HEK293 (cell line): Measurements from ENCODE around the gene HTT.

Experiments
- CTCF ChIA-PET: fragments of 350-600 bp; formaldehyde crosslinking; extraction: SDS; loops from one replicate; lab custom pipeline; 2021; ENCODE audit warnings: antibody characterized with exemption; lab: Yijun Ruan, JAX
- POLR2A ChIA-PET: fragments of 300-600 bp; formaldehyde crosslinking; extraction: SDS; loops from one replicate; lab custom pipeline; 2020; ENCODE audit warnings: antibody characterized with exemption, inconsistent platforms; lab: Yijun Ruan, JAX
- H3K27ac ChIP-seq: fragments of 200-500 bp; sonication (Bioruptor generic); 2 replicates; pipeline ENCODE4 v1.5.1; 2014; ENCODE audit warnings: low read depth, low read length, control low read depth, inconsistent platforms; ENCODE audit errors: extremely low read depth
- H3K36me3 ChIP-seq, 2 experiments: fragments of 200-500 bp in 1 of 2; sonication (Bioruptor generic) in 1 of 2; 1 replicate in 1 of 2; 2 replicates in 1 of 2; pipeline ENCODE4 v1.5.1; 2014 to 2017; ENCODE audit warnings: inconsistent platforms in 2 of 2, low read length in 2 of 2; ENCODE audit not compliant: control insufficient read depth in 2 of 2, insufficient read depth in 1 of 2
- H3K4me1 ChIP-seq: fragments of 200-500 bp; sonication (Bioruptor generic); 2 replicates; pipeline ENCODE4 v1.5.1; 2014; ENCODE audit warnings: mild to moderate bottlenecking, low read length, inconsistent platforms; ENCODE audit not compliant: control insufficient read depth, insufficient read depth
- H3K4me3 ChIP-seq: 2 replicates; pipeline ENCODE4 v1.5.1; 2011; ENCODE audit warnings: low read depth, mild to moderate bottlenecking, control low read depth, low read length, moderate library complexity
- H3K9me3 ChIP-seq: fragments of 200-500 bp; sonication (Bioruptor generic); 2 replicates; pipeline ENCODE4 v1.5.1; 2014; ENCODE audit warnings: low read depth, low read length, inconsistent platforms; ENCODE audit not compliant: control insufficient read depth, insufficient read depth
- GLI4 ChIP-seq: fragments of 450-650 bp; formaldehyde crosslinking; IDR thresholded peaks from 2 replicates; pipeline ENCODE4 v1.5.1; 2016; ENCODE audit warnings: missing biosample characterization, missing genetic modification characterization
- IKZF3 ChIP-seq: fragments of 450-650 bp; IDR thresholded peaks from 2 replicates; pipeline ENCODE4 v1.5.0; 2018; ENCODE audit warnings: missing biosample characterization, mild to moderate bottlenecking, missing genetic modification characterization, moderate library complexity
- SP2 ChIP-seq: fragments of 450-650 bp; formaldehyde crosslinking; IDR thresholded peaks from 2 replicates; pipeline ENCODE4 v1.5.1; 2016; ENCODE audit warnings: missing biosample characterization, missing genetic modification characterization
- TRIM28 ChIP-seq: IDR thresholded peaks from 2 replicates; pipeline ENCODE4 v1.6.1; 2011; ENCODE audit warnings: low read length, control low read depth, borderline replicate concordance
- YY1 ChIP-seq: fragments of 450-650 bp; formaldehyde crosslinking; IDR thresholded peaks from 2 replicates; pipeline ENCODE4 v1.5.1; 2018; ENCODE audit warnings: missing biosample characterization, missing genetic modification characterization
- ZFP3 ChIP-seq: fragments of 450-650 bp; formaldehyde crosslinking; IDR thresholded peaks from 2 replicates; pipeline ENCODE4 v1.5.1; 2016; ENCODE audit warnings: low read depth, missing biosample characterization, missing genetic modification characterization
- ZNF133 ChIP-seq: fragments of 450-650 bp; formaldehyde crosslinking; IDR thresholded peaks from 2 replicates; pipeline ENCODE4 v1.5.1; 2016; ENCODE audit warnings: missing biosample characterization, missing genetic modification characterization
- ZNF157 ChIP-seq: fragments of 450-650 bp; formaldehyde crosslinking; IDR thresholded peaks from 2 replicates; pipeline ENCODE4 v1.5.1; 2016; ENCODE audit warnings: missing biosample characterization, missing genetic modification characterization
- ZNF26 ChIP-seq: fragments of 450-650 bp; formaldehyde crosslinking; IDR thresholded peaks from 2 replicates; pipeline ENCODE4 v1.5.1; 2016; ENCODE audit warnings: missing biosample characterization, missing genetic modification characterization
- ZNF510 ChIP-seq: fragments of 450-650 bp; formaldehyde crosslinking; IDR thresholded peaks from 2 replicates; pipeline ENCODE4 v1.5.1; 2018; ENCODE audit warnings: mild to moderate bottlenecking, missing genetic modification characterization, missing biosample characterization; ENCODE audit not compliant: insufficient replicate concordance
- ZNF558 ChIP-seq: fragments of 450-650 bp; formaldehyde crosslinking; IDR thresholded peaks from 2 replicates; pipeline ENCODE4 v1.5.1; 2016; ENCODE audit warnings: missing biosample characterization, missing genetic modification characterization
- ZNF585B ChIP-seq: fragments of 450-650 bp; formaldehyde crosslinking; IDR thresholded peaks from 2 replicates; pipeline ENCODE4 v1.5.1; 2016; ENCODE audit warnings: missing biosample characterization, missing genetic modification characterization
- ZNF639 ChIP-seq: fragments of 450-650 bp; formaldehyde crosslinking; IDR thresholded peaks from 2 replicates; pipeline ENCODE4 v1.5.1; 2016; ENCODE audit warnings: missing biosample characterization, missing genetic modification characterization
- ZNF645 ChIP-seq: fragments of 450-650 bp; formaldehyde crosslinking; IDR thresholded peaks from 2 replicates; pipeline ENCODE4; 2016; ENCODE audit warnings: missing biosample characterization, missing genetic modification characterization
- ZNF660 ChIP-seq: fragments of 450-650 bp; IDR thresholded peaks from 2 replicates; pipeline ENCODE4 v1.5.1; 2018; ENCODE audit warnings: missing biosample characterization, mild to moderate bottlenecking, missing genetic modification characterization
- TF ChIP-seq, protein P1 (sequence below): fragments of 450-650 bp; formaldehyde crosslinking; IDR thresholded peaks from 2 replicates; pipeline ENCODE4 v1.5.1; 2016; ENCODE audit warnings: missing biosample characterization, missing genetic modification characterization
- TF ChIP-seq, protein P2 (sequence below): fragments of 450-650 bp; formaldehyde crosslinking; optimal IDR thresholded peaks from 2 replicates; pipeline ENCODE3; 2016; ENCODE audit warnings: missing biosample characterization, mild to moderate bottlenecking, missing genetic modification characterization
- TF ChIP-seq, protein P3 (sequence below): fragments of 450-650 bp; formaldehyde crosslinking; IDR thresholded peaks from 2 replicates; pipeline ENCODE4 v1.5.1; 2016; ENCODE audit warnings: missing biosample characterization, missing genetic modification characterization

The HTT gene

DNA sequence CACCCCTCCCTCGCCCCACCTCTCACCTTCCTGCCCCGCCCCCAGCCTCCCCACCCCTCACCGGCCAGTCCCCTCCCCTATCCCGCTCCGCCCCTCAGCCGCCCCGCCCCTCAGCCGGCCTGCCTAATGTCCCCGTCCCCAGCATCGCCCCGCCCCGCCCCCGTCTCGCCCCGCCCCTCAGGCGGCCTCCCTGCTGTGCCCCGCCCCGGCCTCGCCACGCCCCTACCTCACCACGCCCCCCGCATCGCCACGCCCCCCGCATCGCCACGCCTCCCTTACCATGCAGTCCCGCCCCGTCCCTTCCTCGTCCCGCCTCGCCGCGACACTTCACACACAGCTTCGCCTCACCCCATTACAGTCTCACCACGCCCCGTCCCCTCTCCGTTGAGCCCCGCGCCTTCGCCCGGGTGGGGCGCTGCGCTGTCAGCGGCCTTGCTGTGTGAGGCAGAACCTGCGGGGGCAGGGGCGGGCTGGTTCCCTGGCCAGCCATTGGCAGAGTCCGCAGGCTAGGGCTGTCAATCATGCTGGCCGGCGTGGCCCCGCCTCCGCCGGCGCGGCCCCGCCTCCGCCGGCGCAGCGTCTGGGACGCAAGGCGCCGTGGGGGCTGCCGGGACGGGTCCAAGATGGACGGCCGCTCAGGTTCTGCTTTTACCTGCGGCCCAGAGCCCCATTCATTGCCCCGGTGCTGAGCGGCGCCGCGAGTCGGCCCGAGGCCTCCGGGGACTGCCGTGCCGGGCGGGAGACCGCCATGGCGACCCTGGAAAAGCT, at the start of gene HTT, which contains the start of gene HTT-AS (continued):
- TF ChIP-seq SP2 (tag by site-specific recombination) (peak; percentile 84), YY1 (tag by site-specific recombination) (peak; percentile 66)
- TF ChIP-seq, protein P1, sequence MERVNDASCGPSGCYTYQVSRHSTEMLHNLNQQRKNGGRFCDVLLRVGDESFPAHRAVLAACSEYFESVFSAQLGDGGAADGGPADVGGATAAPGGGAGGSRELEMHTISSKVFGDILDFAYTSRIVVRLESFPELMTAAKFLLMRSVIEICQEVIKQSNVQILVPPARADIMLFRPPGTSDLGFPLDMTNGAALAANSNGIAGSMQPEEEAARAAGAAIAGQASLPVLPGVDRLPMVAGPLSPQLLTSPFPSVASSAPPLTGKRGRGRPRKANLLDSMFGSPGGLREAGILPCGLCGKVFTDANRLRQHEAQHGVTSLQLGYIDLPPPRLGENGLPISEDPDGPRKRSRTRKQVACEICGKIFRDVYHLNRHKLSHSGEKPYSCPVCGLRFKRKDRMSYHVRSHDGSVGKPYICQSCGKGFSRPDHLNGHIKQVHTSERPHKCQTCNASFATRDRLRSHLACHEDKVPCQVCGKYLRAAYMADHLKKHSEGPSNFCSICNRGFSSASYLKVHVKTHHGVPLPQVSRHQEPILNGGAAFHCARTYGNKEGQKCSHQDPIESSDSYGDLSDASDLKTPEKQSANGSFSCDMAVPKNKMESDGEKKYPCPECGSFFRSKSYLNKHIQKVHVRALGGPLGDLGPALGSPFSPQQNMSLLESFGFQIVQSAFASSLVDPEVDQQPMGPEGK (tag by site-specific recombination): peak; percentile 65

DNA sequence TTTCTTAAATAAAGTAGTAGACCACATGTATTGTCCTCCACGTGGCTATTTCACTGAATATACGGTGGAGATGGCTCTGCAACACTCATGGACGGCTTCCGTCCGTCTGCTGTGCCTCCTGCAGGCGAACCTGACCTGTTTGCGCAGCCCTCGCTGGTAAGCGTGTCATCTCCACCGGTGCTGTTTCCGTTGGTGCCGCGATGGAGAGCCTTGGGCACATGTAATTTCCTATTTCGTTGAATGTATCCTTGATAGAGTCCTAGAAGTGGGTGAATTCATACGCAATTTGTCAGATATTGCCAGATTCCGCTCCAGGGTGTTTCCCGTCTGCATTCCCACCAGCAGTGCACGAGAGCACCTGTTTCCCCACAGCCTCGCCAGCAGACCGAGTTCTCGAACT, 48.6 kb upstream of the HTT start:
- Histone ChIP-seq H3K36me3 (no peaks in the 10 kb centered on the region), H3K9me3 (no peaks in the 10 kb centered on the region), H3K4me1 (no peaks in the 10 kb centered on the region), H3K27ac (no peak overlapping the region), H3K4me3 (no peak overlapping the region)
- POLR2A ChIA-PET: no interaction called here
- CTCF ChIA-PET: no interaction called here
- TF ChIP-seq ZNF558 (no peak), TRIM28 (no peak), ZNF660 (tag by site-specific recombination) (no peak), ZNF157 (tag by site-specific recombination) (no peak), ZNF510 (tag by site-specific recombination) (no peak), ZNF26 (no peak)
- TF ChIP-seq, protein P2, sequence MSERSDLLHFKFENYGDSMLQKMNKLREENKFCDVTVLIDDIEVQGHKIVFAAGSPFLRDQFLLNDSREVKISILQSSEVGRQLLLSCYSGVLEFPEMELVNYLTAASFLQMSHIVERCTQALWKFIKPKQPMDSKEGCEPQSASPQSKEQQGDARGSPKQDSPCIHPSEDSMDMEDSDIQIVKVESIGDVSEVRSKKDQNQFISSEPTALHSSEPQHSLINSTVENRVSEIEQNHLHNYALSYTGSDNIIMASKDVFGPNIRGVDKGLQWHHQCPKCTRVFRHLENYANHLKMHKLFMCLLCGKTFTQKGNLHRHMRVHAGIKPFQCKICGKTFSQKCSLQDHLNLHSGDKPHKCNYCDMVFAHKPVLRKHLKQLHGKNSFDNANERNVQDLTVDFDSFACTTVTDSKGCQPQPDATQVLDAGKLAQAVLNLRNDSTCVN (tag by site-specific recombination): no peak

GRCh38 chr4:3026540-3026939, 47.9 kb upstream of the HTT start:
- no peak overlapping the region for H3K4me3 ChIP-seq
- no peaks in the 10 kb centered on the region for H3K36me3 ChIP-seq
- no peak for TF ChIP-seq ZNF639 (tag by site-specific recombination)
- TF ChIP-seq ZNF133: no peak
- TF ChIP-seq ZFP3 (tag by site-specific recombination): no peak
- TF ChIP-seq TRIM28: no peak
- TF ChIP-seq, protein P3, sequence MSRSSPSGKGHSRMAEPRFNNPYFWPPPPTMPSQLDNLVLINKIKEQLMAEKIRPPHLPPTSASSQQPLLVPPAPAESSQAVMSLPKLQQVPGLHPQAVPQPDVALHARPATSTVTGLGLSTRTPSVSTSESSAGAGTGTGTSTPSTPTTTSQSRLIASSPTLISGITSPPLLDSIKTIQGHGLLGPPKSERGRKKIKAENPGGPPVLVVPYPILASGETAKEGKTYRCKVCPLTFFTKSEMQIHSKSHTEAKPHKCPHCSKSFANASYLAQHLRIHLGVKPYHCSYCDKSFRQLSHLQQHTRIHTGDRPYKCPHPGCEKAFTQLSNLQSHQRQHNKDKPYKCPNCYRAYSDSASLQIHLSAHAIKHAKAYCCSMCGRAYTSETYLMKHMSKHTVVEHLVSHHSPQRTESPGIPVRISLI (tag by site-specific recombination): no peak
- TF ChIP-seq ZNF645: no peak
- TF ChIP-seq IKZF3 (tag by site-specific recombination): no peak
- TF ChIP-seq ZNF585B (tag by site-specific recombination): no peak
- TF ChIP-seq GLI4 (tag by site-specific recombination): no peak
- H3K27ac ChIP-seq: no peak overlapping the region
- no peaks in the 10 kb centered on the region for H3K9me3 ChIP-seq
- ChIA-PET POLR2A (no interaction called here), CTCF (no interaction called here)
- no peaks in the 10 kb centered on the region for H3K4me1 ChIP-seq
